PC-3 (cell line): ENCODE measurements around the gene SNTN.

Source experiments
- EZH2 ChIP-seq: fragments of 300-600 bp; sonication (generic); IDR thresholded peaks from one replicate; pipeline ENCODE4 v1.6.1; 2017; ENCODE audit warnings: antibody characterized with exemption, mild to moderate bottlenecking, low read length; ENCODE audit not compliant: unreplicated experiment
- TF ChIP-seq, protein P1 (sequence below): fragments of 300-600 bp; sonication (generic); conservative IDR thresholded peaks from 2 replicates; pipeline ENCODE4 v1.5.1; 2017; ENCODE audit warnings: antibody characterized with exemption, low read depth, mild to moderate bottlenecking, low read length

DNA sequence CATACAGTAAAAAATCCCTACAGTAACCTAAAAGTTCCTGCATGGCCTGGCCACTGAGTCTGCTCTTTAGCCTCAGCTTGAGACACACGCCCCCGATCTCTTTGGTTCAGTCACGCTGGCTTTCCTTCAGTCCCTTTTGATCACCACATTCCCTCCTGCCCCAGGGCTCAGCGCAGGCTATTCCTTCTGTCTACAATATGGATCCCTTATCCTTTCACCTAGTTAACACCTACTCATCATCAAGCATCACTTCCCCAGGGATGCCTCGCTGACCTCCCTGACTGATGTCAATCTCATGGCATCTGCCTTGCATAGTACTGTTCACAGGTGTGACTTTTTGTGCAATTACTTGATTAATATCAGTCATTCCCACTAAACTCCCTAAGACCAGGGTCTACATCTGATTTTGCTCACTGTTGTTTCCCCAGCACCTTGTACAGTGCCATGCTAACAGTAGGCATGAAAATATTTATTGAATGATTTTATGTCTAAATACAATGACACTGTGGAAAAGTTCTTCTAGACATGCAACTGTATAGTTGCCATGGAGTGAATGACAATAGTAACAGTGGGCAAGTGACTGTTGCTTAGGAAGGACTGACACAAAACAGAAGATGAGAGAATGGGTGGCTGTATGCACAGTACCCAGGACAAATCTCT is at the start of gene SNTN:
- TF ChIP-seq, protein P1, sequence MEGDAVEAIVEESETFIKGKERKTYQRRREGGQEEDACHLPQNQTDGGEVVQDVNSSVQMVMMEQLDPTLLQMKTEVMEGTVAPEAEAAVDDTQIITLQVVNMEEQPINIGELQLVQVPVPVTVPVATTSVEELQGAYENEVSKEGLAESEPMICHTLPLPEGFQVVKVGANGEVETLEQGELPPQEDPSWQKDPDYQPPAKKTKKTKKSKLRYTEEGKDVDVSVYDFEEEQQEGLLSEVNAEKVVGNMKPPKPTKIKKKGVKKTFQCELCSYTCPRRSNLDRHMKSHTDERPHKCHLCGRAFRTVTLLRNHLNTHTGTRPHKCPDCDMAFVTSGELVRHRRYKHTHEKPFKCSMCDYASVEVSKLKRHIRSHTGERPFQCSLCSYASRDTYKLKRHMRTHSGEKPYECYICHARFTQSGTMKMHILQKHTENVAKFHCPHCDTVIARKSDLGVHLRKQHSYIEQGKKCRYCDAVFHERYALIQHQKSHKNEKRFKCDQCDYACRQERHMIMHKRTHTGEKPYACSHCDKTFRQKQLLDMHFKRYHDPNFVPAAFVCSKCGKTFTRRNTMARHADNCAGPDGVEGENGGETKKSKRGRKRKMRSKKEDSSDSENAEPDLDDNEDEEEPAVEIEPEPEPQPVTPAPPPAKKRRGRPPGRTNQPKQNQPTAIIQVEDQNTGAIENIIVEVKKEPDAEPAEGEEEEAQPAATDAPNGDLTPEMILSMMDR = no peak
- no peak for TF ChIP-seq EZH2
